Glomerular endothelial cell (primary cell): Measurements from ENCODE around the gene AGL. TPM values are rescaled to one million over a fixed set of nuclear protein-coding genes. Genes with fewer than 3 reads are reported as not detected.
"Not testable (repeated sequence)": the region's sequence is repeated elsewhere in the genome, so short reads cannot be mapped to it uniquely, and the experiment has no call there.

Source experiments
- DNase-seq: peaks from one replicate; pipeline ENCODE4 v3.0.0-alpha.2; 2011; ENCODE audit warnings: low read depth, low spot score; ENCODE audit errors: extremely low read depth
- total RNA-seq: library from RNA; depleted of rRNA; stranded (reverse); fragments of >200 nt; gene quantifications from 2 replicates; pipeline ENCODE4 v1.2.3, GENCODE V29; 2015

Gene AGL
- total RNA-seq, 1 donor from 2014 or later, result 10.9 TPM

GRCh38 chr1:99935534-99935933 is 85.4 kb downstream of the AGL start:
- no peak for DNase-seq

- DNase-seq, result no peak
Observed at GRCh38 chr1:99936071-99936470, 85.9 kb downstream of the AGL start.

- DNase-seq, result no peak
Observed at GRCh38 chr1:99942723-99943122, 92.6 kb downstream of the AGL start.

GRCh38 chr1:99943223-99943794 is 93.1 kb downstream of the AGL start:
- no peak for DNase-seq

GRCh38 chr1:99944192-99944591 is 94.0 kb downstream of the AGL start:
- no peak for DNase-seq

- DNase-seq, result no peak
Observed at GRCh38 chr1:99945174-99945573, 95.0 kb downstream of the AGL start.

- DNase-seq, result peak; percentile 37
Observed at GRCh38 chr1:99950486-99950885, 100.3 kb downstream of the AGL start.

- no peak for DNase-seq
Observed at GRCh38 chr1:99952522-99952921, 102.4 kb downstream of the AGL start.

- no peak for DNase-seq
Observed at GRCh38 chr1:99955375-99955774, 105.2 kb downstream of the AGL start.

GRCh38 chr1:99956755-99957154 is 106.6 kb downstream of the AGL start:
- DNase-seq, result peak; percentile 66

GRCh38 chr1:99957818-99958217 is 107.7 kb downstream of the AGL start:
- DNase-seq, result no peak

- not testable (repeated sequence) for DNase-seq
Observed at GRCh38 chr1:99959189-99959705, 109.1 kb downstream of the AGL start.

- not testable (repeated sequence) for DNase-seq
Observed at GRCh38 chr1:99960260-99960659, 110.1 kb downstream of the AGL start.

- DNase-seq, result no peak
Observed at GRCh38 chr1:99963041-99963795, 113.1 kb downstream of the AGL start.

GRCh38 chr1:99964806-99965205 is 114.6 kb downstream of the AGL start:
- DNase-seq, result no peak

GRCh38 chr1:99965646-99966375 is 115.7 kb downstream of the AGL start:
- no peak for DNase-seq

- DNase-seq, result no peak
Observed at GRCh38 chr1:99968214-99968613, 118.1 kb downstream of the AGL start.

GRCh38 chr1:99969260-99969728 is 119.1 kb downstream of the AGL start:
- no peak for DNase-seq

- no peak for DNase-seq
Observed at GRCh38 chr1:99969729-99970621, 119.8 kb downstream of the AGL start, which contains the start of gene SLC35A3. SLC35A3 (plus strand) TSS chr1:99969996; CDS start chr1:99993555, 23,559 bp downstream.

GRCh38 chr1:99970713-99971255 is 120.6 kb downstream of the AGL start:
- no peak for DNase-seq
